Measurements from ENCODE around the gene LPCAT1.
"Not testable (repeated sequence)": the region's sequence is repeated elsewhere in the genome, so short reads cannot be mapped to it uniquely, and the experiment has no call there.

LPCAT1 gene

DNA sequence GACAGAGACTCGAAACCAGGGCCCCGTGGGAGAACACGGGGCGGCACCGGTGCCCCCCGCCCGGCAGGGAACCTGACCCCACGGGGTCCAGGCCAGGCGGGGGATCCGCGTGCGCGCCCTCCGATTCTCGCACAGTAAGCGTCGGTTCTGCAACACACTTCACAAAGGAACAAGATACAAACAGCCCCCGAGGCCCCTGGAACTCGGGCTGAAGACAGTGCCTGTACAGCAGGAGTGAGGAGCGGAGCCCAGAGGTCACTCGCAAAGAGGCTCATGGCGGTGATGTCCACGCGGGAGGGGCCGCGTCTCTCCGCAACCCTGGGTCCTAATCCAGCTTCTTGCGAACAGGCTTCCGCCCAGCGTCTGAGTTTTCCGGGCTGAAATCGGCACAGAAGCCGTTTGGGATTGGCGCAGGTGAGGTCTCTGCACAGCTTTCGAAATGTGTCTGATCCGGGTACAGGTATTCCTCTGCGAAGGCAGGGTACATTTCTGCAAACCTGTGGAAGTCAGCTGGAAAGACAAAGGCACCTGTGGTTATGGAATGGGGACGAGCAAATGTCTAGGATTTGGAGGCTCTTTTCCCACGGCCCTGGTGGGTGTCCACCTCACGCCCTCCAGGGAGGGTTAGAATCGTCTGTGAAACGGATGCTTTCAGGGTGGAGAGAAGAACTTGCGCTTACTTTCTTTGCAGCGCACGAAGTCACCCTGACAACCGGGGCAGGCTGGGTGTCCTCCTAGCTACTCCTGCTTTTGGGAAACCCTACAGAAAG, 60.2 kb downstream of the LPCAT1 start:
- DNase-seq: no peak

DNA sequence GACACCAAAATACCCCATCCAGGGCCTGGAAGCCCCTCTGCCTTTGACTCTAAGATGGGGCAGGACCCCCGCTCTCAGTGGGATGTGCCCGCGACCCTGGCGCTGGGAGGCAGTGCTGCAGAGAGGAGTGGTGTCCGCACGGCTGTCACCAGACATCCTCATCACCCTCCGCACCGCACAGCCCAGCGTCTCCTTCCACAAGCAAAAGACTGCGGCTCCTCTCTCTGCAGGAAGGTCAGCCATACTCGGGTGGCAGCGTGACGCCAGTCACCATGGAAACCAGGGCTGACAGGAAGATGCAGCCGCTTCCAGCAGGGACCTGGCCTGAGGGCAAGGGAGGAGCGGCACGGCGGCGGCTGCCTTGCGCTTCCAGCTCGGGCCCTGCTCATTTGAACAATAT, 61.4 kb downstream of the LPCAT1 start:
- DNase-seq: no peak

DNA sequence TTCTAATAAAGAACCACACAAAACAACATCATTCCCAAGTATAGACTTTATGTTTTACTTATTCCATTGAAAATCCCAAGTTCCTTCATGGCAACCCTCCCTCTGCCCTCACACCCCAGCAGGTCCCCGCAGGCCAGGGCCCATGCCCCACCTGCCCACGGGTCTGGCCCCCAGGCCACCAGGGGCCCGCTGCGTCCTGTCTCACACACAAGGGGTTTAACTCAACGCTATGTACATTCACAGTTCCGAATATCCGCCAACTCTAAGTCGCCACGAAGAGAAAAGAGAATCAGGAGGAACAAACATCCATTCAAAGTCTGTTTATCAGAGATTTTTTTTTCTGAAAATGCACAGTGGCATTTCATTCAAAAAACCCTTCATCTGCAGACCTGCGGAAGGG, 62.4 kb downstream of the LPCAT1 start:
- DNase-seq: no peak

DNA sequence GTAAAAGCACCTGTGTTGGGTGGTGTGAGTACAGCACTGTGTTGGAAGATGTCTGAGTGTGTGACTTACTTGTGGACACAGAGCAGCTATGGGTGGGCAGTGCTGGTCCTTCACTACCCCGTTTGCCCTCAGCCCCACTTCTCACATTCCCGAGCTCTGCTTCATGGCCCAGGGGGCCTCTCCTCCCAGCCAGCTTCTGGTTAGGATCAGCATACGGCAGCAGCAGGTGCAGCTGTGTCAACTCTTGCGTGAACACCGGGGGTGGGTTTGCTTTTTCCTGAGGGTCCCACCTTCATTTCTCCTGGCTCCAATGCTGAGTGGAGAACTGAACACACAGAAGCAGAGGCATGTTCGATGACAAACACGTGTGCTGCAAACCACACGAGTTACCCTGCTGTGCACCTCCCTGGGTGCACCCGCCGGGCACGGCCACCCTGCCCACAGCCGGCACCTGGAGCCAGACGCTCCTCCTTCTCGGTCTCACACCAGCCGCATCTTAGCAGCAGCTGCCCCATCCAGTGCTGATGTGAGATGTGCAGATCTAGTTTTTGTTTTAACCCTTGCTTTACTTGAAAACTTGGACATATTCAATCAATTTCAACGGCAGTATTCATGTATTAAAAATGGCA, 63.6 kb downstream of the LPCAT1 start:
- no peak for DNase-seq

DNA sequence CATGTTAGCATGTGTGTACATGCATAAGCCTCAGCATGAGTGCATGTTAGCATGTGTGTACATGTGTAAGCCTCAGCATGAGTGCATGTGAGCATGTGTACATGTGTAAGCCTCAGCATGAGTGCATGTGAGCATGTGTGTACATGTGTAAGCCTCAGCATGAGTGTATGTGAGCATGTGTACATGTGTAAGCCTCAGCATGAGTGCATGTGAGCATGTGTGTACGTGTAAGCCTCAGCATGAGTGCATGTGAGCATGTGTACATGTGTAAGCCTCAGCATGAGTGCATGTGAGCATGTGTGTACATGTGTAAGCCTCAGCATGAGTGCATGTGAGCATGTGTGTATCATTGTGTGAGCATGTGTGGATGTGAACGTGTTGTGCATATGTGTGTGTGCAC, 64.3 kb downstream of the LPCAT1 start:
- not testable (repeated sequence) for DNase-seq

DNA sequence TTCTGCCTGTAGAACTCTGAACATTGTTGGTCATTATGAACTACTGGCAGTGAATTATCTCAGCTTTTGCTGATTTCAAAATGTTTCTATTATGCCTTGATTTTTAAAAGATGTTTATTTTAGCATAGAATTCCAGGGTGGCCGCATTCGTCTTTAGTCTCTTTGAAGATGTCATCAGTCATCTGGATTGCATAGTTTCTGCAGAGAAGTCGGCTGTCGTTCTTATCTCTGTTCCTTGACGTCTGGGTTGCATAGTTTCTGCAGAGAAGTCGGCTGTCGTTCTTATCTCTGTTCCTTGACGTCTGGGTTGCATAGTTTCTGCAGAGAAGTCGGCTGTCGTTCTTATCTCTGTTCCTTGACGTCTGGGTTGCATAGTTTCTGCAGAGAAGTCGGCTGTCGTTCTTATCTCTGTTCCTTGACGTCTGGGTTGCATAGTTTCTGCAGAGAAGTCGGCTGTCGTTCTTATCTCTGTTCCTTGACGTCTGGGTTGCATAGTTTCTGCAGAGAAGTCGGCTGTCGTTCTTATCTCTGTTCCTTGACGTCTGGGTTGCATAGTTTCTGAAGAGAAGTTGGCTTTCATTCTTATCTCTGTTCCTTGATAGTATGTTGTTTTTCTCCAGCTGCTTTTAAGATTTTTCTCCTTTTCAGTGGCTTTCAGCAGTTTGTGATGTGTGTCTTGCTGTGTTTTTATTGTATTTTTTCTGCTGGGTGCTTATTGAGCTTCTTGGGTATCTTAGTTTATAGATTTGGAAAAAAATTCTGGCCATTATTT, 67.5 kb downstream of the LPCAT1 start:
- DNase-seq: not testable (repeated sequence)

DNA sequence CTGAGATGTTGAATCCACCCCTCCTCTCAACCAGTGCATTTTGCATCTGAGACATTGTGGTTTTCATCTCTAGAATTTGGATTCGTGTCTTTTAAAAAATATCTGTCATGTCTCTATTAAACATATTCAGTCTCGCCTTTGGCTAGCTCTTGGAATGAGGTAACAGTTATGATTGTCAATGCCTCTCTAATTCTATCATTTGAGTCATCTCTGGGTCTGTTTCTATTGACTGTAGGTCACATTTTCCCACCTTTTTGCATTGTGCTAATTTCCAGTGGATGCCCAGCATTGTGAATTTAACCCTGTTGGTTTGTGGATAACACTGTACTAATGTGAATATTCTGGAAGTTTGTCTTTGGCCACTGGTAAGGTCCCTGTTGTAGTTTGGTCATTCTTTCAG, 70.1 kb downstream of the LPCAT1 start:
- DNase-seq: no peak

DNA sequence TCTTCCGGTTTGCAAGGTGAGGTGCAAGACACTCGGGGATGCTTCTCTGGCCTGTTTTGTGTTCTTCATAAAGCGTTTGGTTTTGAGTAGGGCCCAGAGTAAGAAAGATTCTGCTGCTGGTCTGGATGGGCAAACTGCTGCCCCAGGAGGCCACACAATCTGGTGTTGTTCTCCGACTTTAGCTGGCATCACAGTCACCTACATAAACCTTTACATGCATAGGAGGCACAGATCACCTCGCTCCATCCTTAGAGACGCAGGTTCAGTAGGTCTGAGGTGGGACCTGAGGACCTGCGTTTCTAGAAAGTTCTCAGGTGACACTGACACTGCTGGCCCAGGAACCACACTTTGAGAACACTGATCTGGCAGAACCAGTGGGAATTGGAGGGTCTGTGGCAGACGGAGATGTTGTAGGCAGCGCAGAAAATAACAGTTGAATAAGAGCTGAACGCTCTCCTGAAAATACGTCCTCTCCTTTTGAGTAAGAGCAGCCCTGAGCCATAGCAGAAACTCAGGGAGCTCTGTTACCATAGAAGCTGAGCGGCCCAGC, 74.6 kb downstream of the LPCAT1 start:
- DNase-seq: no peak

DNA sequence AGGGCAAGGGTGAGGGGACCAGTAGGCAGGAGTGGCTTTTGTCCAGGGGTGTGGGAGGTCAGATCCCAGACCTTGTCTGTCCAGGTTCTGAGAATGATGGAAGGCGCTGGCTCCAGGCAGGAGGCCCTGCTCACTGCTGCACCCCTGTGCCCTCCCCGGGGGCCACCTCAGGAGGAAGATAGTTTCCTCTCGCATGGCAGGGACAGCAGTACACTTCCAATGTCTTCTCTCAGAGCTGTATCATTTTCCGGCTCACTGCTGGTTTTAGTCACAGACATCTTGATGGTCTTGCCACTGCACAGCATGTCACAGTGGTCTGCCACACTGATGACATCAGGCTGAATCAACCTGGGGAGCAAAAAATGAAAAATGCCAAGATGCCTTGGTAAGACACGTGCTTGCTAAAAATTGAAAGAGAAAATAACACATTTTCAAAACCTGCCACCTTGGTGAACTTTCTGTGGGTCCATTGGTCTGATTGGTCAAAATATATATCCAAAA, 75.2 kb downstream of the LPCAT1 start:
- no peak for DNase-seq

DNA sequence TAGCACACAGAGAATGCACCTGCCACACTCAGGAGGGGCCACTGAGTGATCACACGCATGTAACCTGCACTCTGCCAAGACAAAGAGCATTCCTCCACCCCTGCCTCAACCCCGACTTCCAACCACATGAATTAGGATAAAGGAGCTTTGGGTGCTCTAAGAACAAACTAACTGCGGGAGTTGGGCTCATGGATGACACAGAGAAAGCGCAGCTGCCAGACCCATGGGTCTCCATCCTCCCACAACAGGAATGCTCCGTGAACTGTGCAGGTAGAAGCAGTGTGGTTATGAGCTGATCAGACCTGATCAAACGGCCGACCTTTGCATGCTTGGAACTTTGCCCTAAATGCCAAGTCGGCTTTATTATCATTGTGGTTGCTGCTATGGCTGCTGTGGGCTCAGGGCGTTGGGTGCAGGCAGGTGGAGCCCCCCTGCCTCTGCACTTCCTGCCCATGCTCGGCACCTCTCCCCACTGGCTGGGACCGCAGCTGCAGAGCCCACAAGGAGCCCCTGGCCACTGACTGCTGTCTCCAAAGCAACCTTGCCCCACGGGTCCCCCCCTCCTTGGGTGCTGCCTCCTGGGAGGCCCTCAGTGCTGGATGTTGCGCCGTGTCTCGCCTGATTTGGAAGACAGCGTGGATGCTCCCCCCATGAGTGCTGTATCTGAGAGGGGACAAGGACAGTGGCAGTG, 75.9 kb downstream of the LPCAT1 start:
- DNase-seq: no peak

DNA sequence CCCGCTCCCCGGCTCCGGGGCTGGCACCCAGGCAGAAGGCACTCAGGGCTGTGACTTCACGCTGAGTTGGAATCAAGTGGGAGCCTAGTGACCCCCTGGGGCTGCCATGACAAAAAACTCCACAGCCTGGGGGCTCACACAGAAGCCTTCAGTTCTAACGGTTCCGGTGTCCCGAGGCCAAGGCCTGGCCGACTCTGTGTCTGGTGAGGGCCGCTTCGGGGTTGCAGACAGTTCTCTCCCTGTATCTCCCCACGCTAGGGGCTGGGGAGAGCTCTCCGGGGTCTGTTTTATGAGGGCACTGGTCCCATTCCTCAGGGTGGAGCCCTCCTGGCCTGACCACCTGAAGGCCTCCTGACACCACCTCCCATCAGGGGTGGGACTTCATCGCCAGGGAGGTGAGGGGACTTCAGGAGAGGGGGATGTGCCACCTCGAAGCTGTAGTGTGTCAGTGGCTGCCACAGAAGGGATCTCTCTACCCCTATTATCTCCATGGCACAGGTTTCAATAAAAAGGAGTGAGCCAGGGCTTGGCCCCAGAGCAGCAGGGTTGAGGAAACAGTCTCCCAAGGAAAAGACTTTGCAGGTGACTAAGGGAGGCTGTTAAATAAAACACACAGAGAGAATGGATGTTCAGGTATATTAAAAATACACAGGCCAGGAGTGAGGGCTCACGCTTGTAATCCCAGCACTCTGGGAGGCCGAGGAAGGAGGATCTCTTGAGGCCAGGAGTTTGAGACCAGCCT, 77.0 kb downstream of the LPCAT1 start:
- DNase-seq: no peak

DNA sequence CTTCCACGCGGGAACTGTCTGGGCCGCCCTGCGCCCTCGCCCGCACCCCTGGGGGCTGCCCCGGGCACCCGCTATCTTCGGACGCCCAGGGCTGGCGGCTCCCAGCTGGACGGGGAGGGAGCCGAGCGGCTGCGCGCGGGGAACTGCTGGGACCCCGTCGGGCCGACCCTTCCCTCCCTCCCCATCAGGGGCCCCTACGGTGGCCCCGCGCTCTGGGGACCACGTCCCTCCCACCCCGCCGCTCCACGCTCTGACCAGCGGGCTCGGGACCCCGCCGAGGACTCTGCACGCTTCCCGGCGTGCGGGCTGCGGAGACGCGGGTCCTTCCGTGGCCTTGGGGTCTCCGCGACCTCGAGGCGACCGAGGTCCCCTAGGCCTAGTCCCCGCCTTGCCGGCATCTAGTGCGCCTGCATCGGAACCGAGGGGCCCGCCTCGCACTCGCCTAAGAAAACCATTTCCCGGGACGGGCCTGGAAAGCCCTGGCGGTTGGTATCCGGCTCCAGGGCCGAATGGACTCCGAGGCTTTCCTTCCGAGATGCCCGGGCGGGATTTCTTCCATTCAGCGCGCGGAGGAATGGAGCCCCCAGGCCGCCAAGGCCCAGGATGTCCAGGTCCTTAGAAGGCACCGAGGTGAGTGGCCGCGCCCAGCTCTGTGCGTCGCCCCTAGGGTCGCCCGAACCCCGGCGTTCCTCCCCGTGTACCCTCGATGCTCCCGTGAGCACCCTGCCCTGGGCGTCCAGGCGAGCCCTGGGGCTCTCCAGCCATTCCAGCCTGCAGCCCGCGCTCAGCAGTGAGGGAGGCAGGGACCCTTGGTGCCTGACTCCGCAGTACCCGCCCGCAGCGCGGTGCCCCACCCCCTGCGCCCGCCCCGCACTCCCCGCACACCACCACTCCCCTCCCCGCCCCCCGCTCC, 77.8 kb downstream of the LPCAT1 start:
- no peak for DNase-seq

DNA sequence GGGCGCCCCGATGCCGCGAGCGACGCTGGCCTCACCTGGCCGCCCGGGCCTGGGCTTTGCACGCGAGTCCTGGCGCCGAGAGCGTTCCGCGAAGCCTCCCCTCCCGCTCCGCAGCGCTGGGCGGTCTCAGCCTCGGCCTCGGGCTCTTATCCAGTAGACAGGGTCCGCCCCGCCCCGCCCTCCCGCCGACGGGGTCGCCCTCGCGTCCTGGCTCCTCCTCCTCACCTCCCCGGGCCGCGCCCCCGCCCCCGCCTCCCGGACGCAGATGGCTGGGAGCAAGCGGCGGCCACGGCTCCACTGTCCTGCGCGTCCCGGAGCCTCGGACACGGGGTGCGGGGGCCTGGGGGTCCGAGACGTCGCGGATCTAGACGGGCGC, 78.5 kb downstream of the LPCAT1 start, which contains the start of gene SLC6A3:
SLC6A3 (minus strand) TSS at position 128 of the 376 bp plus-strand sequence. CDS start 2,243 bp downstream, outside the sequence.
- DNase-seq: no peak

DNA sequence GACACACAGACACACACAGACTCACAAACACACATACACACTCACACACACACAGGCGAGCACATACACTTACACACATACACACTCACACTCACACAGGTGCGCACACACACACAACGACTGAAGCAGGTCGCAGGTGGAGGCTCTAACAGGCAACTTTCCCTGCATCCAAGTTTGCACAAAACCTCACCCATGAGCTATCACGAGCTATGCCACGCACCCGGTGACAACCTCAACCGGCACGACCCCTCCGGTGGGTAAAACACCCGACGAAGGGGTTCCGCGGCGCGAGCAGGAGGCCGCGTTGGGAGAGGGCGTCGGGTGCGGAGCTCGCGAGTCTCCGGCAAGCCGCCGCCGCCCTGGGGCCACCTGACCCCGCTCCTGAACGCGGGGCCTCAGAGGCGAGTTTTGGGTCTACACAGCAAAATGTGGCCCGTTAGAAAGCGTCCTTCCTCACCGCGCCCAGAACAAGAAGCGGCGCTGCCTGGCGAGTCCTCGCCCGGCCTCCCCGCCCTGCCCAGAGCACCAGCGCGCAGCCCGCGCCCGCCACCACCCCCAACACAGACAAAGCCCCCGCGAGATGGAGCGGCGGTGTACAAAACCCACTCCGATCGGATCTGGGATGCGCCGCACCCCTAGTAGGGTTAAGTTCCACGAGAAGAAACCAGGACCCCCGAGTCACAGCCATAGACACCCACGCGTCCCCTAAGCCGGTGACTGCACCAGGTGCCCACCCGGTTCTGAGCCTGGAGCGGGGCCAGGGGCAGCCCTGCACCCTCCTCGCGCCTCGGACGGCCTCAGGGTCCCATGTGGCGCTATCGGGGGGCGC, 79.2 kb downstream of the LPCAT1 start:
- DNase-seq: no peak

DNA sequence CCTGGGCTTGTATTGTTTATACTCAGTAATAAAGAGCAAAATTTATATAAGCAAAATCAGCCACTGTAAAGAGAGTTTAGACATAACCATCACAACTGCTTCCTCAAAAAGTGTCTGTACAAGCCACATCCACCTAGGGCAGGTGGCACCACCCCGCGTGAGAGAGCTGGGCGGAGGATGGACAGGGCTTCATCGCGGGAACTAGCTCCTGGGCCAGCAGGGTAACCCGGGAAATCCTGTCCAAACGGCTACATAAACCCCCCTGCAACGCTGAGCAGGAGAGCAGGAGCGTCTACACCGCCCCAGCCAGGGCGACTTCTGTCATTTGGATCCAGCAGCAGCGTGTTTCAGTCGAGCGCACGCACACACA, 79.8 kb downstream of the LPCAT1 start:
- DNase-seq: no peak

DNA sequence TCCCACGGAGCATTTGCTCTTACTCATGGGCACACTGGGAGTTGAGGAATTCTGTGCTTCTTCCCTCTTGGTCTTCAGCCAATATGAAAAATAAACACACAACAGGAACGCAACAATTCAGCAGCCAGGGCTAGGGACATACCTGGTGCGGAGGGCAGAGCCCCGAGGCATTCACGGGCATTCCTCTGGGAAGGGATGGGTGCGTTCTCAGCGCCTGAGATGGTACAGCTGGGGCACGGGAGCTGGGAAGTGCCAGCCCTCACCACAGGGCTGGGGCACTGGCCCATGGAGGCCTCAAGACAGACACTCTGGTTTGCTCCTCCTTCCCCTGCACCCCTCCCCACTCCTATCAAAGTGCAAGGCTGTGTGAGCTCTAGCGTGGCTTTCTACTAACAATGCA, 80.6 kb downstream of the LPCAT1 start:
- DNase-seq: no peak

DNA sequence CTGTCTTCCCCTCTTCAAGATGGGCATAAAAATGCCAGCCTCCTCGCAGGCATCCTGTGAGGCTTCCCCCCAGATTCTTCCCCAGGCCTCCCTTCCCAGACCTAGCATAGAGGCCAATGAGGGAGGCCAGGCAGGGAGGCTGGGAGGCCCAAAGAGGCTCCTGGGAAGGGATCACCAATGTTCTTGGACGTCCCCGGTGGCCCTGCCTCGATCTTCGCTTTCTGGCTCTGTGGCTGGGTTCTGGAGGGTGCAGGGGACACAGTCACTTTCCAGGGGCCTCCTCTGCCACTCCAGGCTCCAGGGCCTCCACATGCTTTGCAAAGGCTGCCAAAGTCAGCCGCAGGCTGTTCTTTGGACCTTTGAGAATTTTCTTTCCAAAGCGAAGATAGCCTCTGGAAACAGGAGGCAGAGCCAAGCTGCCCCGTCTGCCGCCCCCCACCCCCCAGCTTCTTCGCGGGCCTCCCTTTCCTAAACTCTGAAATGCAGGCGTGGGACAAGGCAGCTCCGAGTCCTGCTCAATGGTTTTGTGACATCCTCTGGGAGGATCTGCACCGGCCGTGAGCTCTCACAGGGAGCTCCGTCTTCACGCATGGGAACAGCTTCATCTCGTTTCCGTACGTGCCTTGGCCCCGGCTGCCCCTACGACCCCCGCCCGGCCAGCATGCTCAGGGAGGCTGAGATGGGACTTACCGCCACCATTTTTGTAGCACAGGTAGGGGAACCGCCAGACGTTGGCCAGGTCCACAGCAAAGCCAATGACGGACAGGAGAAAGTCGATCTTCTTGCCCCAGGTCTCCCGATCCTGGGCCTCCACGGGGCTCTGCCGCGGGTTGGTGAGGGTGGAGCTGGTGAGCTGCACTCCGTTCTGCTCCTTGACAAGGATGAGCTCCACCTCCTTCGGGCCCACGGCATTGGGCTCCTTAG, 81.3 kb downstream of the LPCAT1 start:
- DNase-seq: no peak

DNA sequence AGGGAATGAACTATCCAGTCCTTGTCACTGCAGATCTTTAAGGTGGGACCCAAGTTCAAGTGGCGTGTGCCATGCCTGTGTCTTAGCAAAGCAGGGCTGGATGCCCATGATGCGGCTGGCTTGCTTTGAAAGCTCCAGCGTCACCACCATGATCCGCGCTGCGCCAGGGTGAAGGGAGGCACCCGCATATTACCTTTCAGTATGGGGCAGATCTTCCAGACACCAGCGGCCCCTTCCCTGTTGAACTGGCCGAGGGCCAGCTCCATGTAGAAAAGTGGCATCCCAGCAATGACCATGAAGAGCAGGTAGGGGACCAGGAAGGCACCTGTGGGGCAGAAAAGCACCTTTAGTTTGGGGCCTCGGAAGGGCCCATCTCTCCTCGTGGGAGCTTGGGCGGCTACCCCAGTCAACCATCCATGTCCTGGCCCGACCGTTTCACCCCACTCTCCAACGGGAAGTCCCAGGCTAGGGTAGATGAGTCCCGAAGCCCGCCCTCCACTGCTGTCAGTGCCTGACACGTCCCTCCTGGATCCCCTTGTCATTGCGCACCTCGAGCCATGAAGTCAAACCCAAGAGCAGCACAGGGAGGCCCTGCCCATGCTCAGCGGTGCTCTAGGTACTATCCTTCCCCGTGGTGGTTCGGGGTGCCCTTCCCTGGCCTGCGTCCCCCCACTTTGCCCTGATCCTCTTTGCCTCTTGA, 82.4 kb downstream of the LPCAT1 start:
- DNase-seq: no peak

Measured in activated CD4-positive, alpha-beta T cell treated with anti-CD3 and anti-CD28 coated beads for 1 hour (primary cell).